DOHH2 (cell line): ENCODE results near the gene STK38L.

Experiments used
- H3F3A ChIP-seq: fragments of 200-600 bp; sonication (generic), shearing (Covaris generic); 2 replicates; pipeline ENCODE4 v1.6.0; 2016; ENCODE audit warnings: antibody characterized with exemption, mild to moderate bottlenecking; ENCODE audit not compliant: control insufficient read depth, insufficient read depth
- H3K27ac ChIP-seq: fragments of 200-600 bp; sonication (generic); 2 replicates; pipeline ENCODE4 v1.5.1; 2014; ENCODE audit warnings: low read depth, mild to moderate bottlenecking, low read length, moderate library complexity
- H3K27me3 ChIP-seq: fragments of 200-600 bp; sonication (generic); 2 replicates; pipeline ENCODE4 v1.6.1; 2014; ENCODE audit warnings: mild to moderate bottlenecking, low read length, mixed read lengths; ENCODE audit not compliant: control insufficient read depth
- H3K36me3 ChIP-seq: fragments of 200-600 bp; sonication (generic); 2 replicates; pipeline ENCODE4 v1.6.1; 2014; ENCODE audit warnings: mild to moderate bottlenecking, low read length, moderate library complexity, mixed read lengths; ENCODE audit not compliant: control insufficient read depth
- H3K4me1 ChIP-seq: fragments of 200-600 bp; sonication (generic); 2 replicates; pipeline ENCODE4 v1.6.1; 2014; ENCODE audit warnings: mild to moderate bottlenecking, low read length, mixed read lengths; ENCODE audit not compliant: control insufficient read depth
- H3K4me2 ChIP-seq: fragments of 200-600 bp; sonication (generic); 2 replicates; pipeline ENCODE4 v1.6.0; 2014; ENCODE audit warnings: mild to moderate bottlenecking, low read length, moderate library complexity
- H3K4me3 ChIP-seq: fragments of 200-600 bp; sonication (generic); 2 replicates; pipeline ENCODE4 v1.5.1; 2014; ENCODE audit warnings: mild to moderate bottlenecking, low read length, mixed read lengths
- H3K79me2 ChIP-seq: fragments of 200-600 bp; sonication (generic); 2 replicates; pipeline ENCODE4 v1.6.1; 2014; ENCODE audit warnings: mild to moderate bottlenecking, low read length, mixed read lengths; ENCODE audit not compliant: control insufficient read depth
- H3K9me2 ChIP-seq: fragments of 200-600 bp; sonication (generic); replicated peaks from 2 replicates; pipeline ENCODE4 v1.6.1; 2014; ENCODE audit warnings: mild to moderate bottlenecking, low read length, mixed read lengths; ENCODE audit not compliant: control insufficient read depth
- H3K9me3 ChIP-seq: fragments of 200-600 bp; sonication (generic); 2 replicates; pipeline ENCODE4 v1.6.1; 2014; ENCODE audit warnings: antibody characterized with exemption, low read length, mixed read lengths; ENCODE audit not compliant: control insufficient read depth, insufficient read depth
- H4K20me1 ChIP-seq: fragments of 200-600 bp; sonication (generic); 2 replicates; pipeline ENCODE4 v1.6.0; 2014; ENCODE audit warnings: low read depth, mild to moderate bottlenecking, antibody characterized with exemption, low read length, moderate library complexity; ENCODE audit not compliant: control insufficient read depth, insufficient read depth
- EZH2phosphoT487 ChIP-seq: fragments of 200-600 bp; sonication (generic); IDR thresholded peaks from 2 replicates; pipeline ENCODE4 v1.6.1; 2017; ENCODE audit warnings: borderline replicate concordance, mild to moderate bottlenecking, antibody characterized with exemption, low read length, moderate library complexity, mixed read lengths
- TF ChIP-seq, protein P1 (sequence below): fragments of 200-600 bp; sonication (generic); IDR thresholded peaks from one replicate; pipeline ENCODE4 v1.5.1; 2014; ENCODE audit warnings: antibody characterized with exemption, mild to moderate bottlenecking, low read depth, low read length; ENCODE audit not compliant: poor library complexity, severe bottlenecking

Gene STK38L

DNA sequence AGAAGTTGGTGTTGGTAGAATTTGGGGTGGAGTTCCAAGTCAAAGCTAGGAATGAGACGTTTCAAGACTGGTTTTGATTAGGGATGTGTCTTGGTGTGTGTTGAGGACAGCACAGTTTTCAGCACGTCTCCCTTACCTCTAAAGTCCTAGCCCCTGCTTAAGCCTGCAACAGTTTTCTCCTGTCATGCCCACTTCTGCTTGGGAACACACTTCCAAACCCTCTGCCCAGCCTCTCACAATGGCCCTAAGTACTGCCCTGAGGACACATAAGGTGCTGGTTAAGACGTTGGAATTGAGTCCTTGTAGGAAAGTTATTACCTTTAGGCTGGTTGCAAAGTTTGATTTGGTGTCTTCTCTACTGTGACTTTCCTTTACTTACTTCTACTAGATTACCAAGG, 87.8 kb downstream of the STK38L start:
- Histone ChIP-seq H3K79me2 (peaks cover 10% of the 10 kb centered on the region), H3K9me3 (no peaks in the 10 kb centered on the region), H3K4me1 (peaks cover 24% of the 10 kb centered on the region), H3K27ac (no peak overlapping the region), H3K4me3 (peak overlapping the region; percentile 74), H3F3A (no peaks in the 10 kb centered on the region; the same call in 1 of the 2 replicates), H4K20me1 (no peaks in the 10 kb centered on the region), H3K36me3 (no peaks in the 10 kb centered on the region), H3K27me3 (peaks cover 26% of the 10 kb centered on the region), H3K4me2 (peak overlapping the region; percentile 91), H3K9me2 (no peaks in the 10 kb centered on the region)
- TF ChIP-seq, protein P1, sequence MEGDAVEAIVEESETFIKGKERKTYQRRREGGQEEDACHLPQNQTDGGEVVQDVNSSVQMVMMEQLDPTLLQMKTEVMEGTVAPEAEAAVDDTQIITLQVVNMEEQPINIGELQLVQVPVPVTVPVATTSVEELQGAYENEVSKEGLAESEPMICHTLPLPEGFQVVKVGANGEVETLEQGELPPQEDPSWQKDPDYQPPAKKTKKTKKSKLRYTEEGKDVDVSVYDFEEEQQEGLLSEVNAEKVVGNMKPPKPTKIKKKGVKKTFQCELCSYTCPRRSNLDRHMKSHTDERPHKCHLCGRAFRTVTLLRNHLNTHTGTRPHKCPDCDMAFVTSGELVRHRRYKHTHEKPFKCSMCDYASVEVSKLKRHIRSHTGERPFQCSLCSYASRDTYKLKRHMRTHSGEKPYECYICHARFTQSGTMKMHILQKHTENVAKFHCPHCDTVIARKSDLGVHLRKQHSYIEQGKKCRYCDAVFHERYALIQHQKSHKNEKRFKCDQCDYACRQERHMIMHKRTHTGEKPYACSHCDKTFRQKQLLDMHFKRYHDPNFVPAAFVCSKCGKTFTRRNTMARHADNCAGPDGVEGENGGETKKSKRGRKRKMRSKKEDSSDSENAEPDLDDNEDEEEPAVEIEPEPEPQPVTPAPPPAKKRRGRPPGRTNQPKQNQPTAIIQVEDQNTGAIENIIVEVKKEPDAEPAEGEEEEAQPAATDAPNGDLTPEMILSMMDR = no peak
- TF ChIP-seq EZH2phosphoT487 = no peak

GRCh38 chr12:27332407-27332713, 88.3 kb downstream of the STK38L start:
- Histone ChIP-seq H3K4me3 (peak overlapping the region; percentile 74), H3K9me2 (no peaks in the 10 kb centered on the region), H3F3A (no peaks in the 10 kb centered on the region; the same call in 1 of the 2 replicates), H3K9me3 (no peaks in the 10 kb centered on the region), H3K4me1 (peaks cover 24% of the 10 kb centered on the region), H3K36me3 (no peaks in the 10 kb centered on the region), H3K79me2 (peaks cover 10% of the 10 kb centered on the region), H3K4me2 (peak overlapping the region; percentile 91), H3K27me3 (peaks cover 26% of the 10 kb centered on the region), H3K27ac (no peak overlapping the region), H4K20me1 (no peaks in the 10 kb centered on the region)
- TF ChIP-seq, protein P1 = no peak
- no peak; the same call in 1 of the 2 replicates for TF ChIP-seq EZH2phosphoT487

- H3K9me2 ChIP-seq = no peaks in the 10 kb centered on the region
- H3K27me3 ChIP-seq = peaks cover 26% of the 10 kb centered on the region
- H3K4me3 ChIP-seq = peak within 1 kb of the TSS; percentile 74
- H3K9me3 ChIP-seq = no peaks in the 10 kb centered on the region
- H3K27ac ChIP-seq = no peak within 1 kb of the TSS
- H3K4me1 ChIP-seq = peaks cover 24% of the 10 kb centered on the region
- H3K4me2 ChIP-seq = peak within 1 kb of the TSS; percentile 91
- no peaks in the 10 kb centered on the region for H4K20me1 ChIP-seq
- H3F3A ChIP-seq = no peaks in the 10 kb centered on the region; the same call in 1 of the 2 replicates
- TF ChIP-seq EZH2phosphoT487 = peak; percentile 56; the same call in 1 of the 2 replicates
- TF ChIP-seq, protein P1 = no peak
- H3K79me2 ChIP-seq = peaks cover 10% of the 10 kb centered on the region
- H3K36me3 ChIP-seq = no peaks in the 10 kb centered on the region
Measured at GRCh38 chr12:27332714-27333402, 88.8 kb downstream of the STK38L start, which contains the start of gene BMAL2. BMAL2 (plus strand) TSS chr12:27332836; CDS start chr12:27333073, 237 bp downstream.
